HepG2 (cell line): ENCODE measurements around the gene CLEC5A. TPM values are rescaled to one million over a fixed set of nuclear protein-coding genes. Genes with fewer than 3 reads are reported as not detected.

Source experiments
- ATAC-seq: fragments of 200-7000 bp; cut with Tn5 transposase; 3 replicates; pipeline ENCODE4 v1.9.1; 2020; ENCODE audit warnings: mild to moderate bottlenecking, moderate library complexity
- BruUV-seq: library from RNA; stranded (reverse); fragments of 400-500 nt; replicated peaks from 2 replicates; lab custom pipeline; 2021; lab: Mats Ljungman, UMichigan
- CTCF ChIA-PET: fragments of 300-600 bp; formaldehyde crosslinking; extraction: SDS; loops from one replicate; lab custom pipeline; 2021; ENCODE audit warnings: low total read pairs, inconsistent platforms, low intra/inter-chr PET ratio; lab: Yijun Ruan, JAX
- POLR2A ChIA-PET: fragments of 350-600 bp; sonication (Branson Sonifier 250); formaldehyde crosslinking; loops from one replicate; lab custom pipeline; 2020; ENCODE audit warnings: antibody characterized with exemption, inconsistent platforms; lab: Yijun Ruan, JAX
- DNase-seq: peaks from one replicate; pipeline ENCODE4 v3.0.0-alpha.2; 2015; ENCODE audit warnings: low spot score
- FAIRE-seq: peaks from 3 replicates; lab custom pipeline; 2011; peaks lifted over from hg19 to GRCh38; lab: Jason Lieb, UNC
- H2AFZ ChIP-seq: one replicate; pipeline ENCODE4 v1.6.1; 2011; ENCODE audit warnings: low read length, inconsistent platforms
- H3K27ac ChIP-seq: fragments of 300-600 bp; 3 replicates; pipeline ENCODE4 v1.8.0; 2011; ENCODE audit warnings: mixed run types, mild to moderate bottlenecking, mixed read lengths, low read length, inconsistent platforms; ENCODE audit not compliant: insufficient read depth; ENCODE audit errors: extremely low read length
- H3K27me3 ChIP-seq, 2 experiments: fragments of 200-600 bp in 1 of 2; 2 replicates in 1 of 2; 3 replicates in 1 of 2; pipeline versions ENCODE4 v1.6.0 to v1.8.0; 2011; ENCODE audit warnings: low read length in 2 of 2, mild to moderate bottlenecking in 2 of 2, moderate library complexity in 2 of 2, inconsistent platforms in 1 of 2; ENCODE audit not compliant: insufficient read depth in 2 of 2, control insufficient read depth in 1 of 2
- H3K36me3 ChIP-seq, 2 experiments: fragments of 200-600 bp in 1 of 2; replicated peaks in 1 of 2; 2 replicates in 1 of 2; 3 replicates in 1 of 2; pipeline versions ENCODE4 v1.5.1 to v1.8.0; 2011; ENCODE audit warnings: low read length in 2 of 2, inconsistent platforms in 1 of 2; ENCODE audit not compliant: insufficient read depth in 2 of 2, control insufficient read depth in 1 of 2
- H3K4me1 ChIP-seq: 2 replicates; pipeline ENCODE4 v1.5.1; 2012; ENCODE audit warnings: low read length, inconsistent platforms; ENCODE audit not compliant: insufficient read depth
- H3K4me2 ChIP-seq: 2 replicates; pipeline ENCODE4 v1.6.0; 2011; ENCODE audit warnings: low read depth, low read length, inconsistent platforms
- H3K4me3 ChIP-seq, 3 experiments: fragments of 200-600 bp in 1 of 3; sonication (generic), shearing (Covaris generic) in 1 of 3; replicated peaks in 1 of 3; 2 replicates each; pipeline ENCODE4 v1.5.1; 2011 to 2016; ENCODE audit warnings: low read length in 3 of 3, inconsistent platforms in 2 of 3, low read depth in 2 of 3, mild to moderate bottlenecking in 2 of 3, control low read depth in 1 of 3, mixed read lengths in 1 of 3; ENCODE audit not compliant: insufficient read depth in 1 of 3
- H3K79me2 ChIP-seq: one replicate; pipeline ENCODE4 v1.6.1; 2011; ENCODE audit warnings: low read length, inconsistent platforms; ENCODE audit not compliant: insufficient read depth
- H3K9ac ChIP-seq: 2 replicates; pipeline ENCODE4 v1.6.0; 2011; ENCODE audit warnings: mild to moderate bottlenecking, low read depth, low read length, inconsistent platforms; ENCODE audit not compliant: insufficient read depth
- H3K9me3 ChIP-seq: 2 replicates; pipeline ENCODE4 v1.5.1; 2012; ENCODE audit warnings: mild to moderate bottlenecking, low read length
- H4K20me1 ChIP-seq: 2 replicates; pipeline ENCODE4 v1.6.0; 2011; ENCODE audit warnings: inconsistent platforms, mild to moderate bottlenecking, low read length, moderate library complexity; ENCODE audit not compliant: insufficient read depth
- ATF7 ChIP-seq, 2 experiments: fragments of 450-650 bp in 1 of 2; sonication (generic) in 1 of 2; formaldehyde crosslinking in 1 of 2; IDR thresholded peaks; 2 replicates each; pipeline versions ENCODE4 v1.4.0 to v1.6.1; 2016 to 2020; ENCODE audit warnings: antibody characterized with exemption in 1 of 2, mild to moderate bottlenecking in 1 of 2, missing genetic modification reagents in 1 of 2
- KAT2B ChIP-seq: fragments of 150-350 bp; IDR thresholded peaks from 2 replicates; pipeline ENCODE4 v1.6.1; 2014; ENCODE audit warnings: low read depth, low read length, borderline replicate concordance
- NFE2 ChIP-seq: sonication (generic); formaldehyde crosslinking; IDR thresholded peaks from 2 replicates; pipeline ENCODE4 v1.4.0; 2020; ENCODE audit warnings: missing genetic modification reagents
- PHF8 ChIP-seq: sonication (generic); formaldehyde crosslinking; IDR thresholded peaks from 2 replicates; pipeline ENCODE4 v1.5.0; 2020; ENCODE audit warnings: missing genetic modification reagents
- RORA ChIP-seq: sonication (generic); formaldehyde crosslinking; IDR thresholded peaks from 2 replicates; pipeline ENCODE4 v1.5.0; 2020; ENCODE audit warnings: mild to moderate bottlenecking, missing genetic modification reagents, moderate library complexity
- ZNF343 ChIP-seq: sonication (generic); formaldehyde crosslinking; IDR thresholded peaks from 2 replicates; pipeline ENCODE4 v1.4.0; 2020; ENCODE audit warnings: mild to moderate bottlenecking, missing genetic modification reagents
- ZNF652 ChIP-seq: IDR thresholded peaks from 2 replicates; pipeline ENCODE4 v1.6.1; 2016; ENCODE audit warnings: low read depth, borderline replicate concordance
- WGBS: methylation state at CpG from one replicate; pipeline ENCODE4 v1.1.6; 2017; ENCODE audit warnings: low lambda C conversion rate; 5-methylcytosine and 5-hydroxymethylcytosine counted together
- in situ Hi-C: cut with HindIII; loops from 2 replicates; pipeline ENCODE4 v1.10.0; 2017; ENCODE audit warnings: low pct_unique_long_range_greater_than_20kb; ENCODE audit not compliant: extremely low pct_ligation_motif_present
- intact Hi-C: fragments of 100-400 bp; cut with micrococcal nuclease; formaldehyde crosslinking; loops from one replicate; pipeline ENCODE4 v1.10.0; 2022; ENCODE audit not compliant: unreplicated experiment
- polyA plus RNA-seq, 8 experiments: library from polyadenylated mRNA; depleted of rRNA in 3 of 8; stranded (reverse) in 7 of 8; unstranded in 1 of 8; fragments of >200 nt; fragmentation: Illumina TruSeq in 4 of 8; extraction: Trizol in 4 of 8; gene quantifications; 2 replicates each; pipeline versions ENCODE4 v1.2.1 to v1.2.3, GENCODE V29; 2011 to 2016; ENCODE audit warnings: low read depth in 4 of 8, missing spikeins in 1 of 8, mixed read lengths in 1 of 8; ENCODE audit not compliant: insufficient read depth in 1 of 8
- total RNA-seq, 5 experiments: library from RNA; depleted of rRNA; stranded (reverse); fragments of >200 nt; fragmentation: Illumina TruSeq; extraction: Trizol; gene quantifications; 2 replicates each; pipeline ENCODE4 v1.2.3, GENCODE V29; 2016; ENCODE audit warnings: low read depth in 1 of 5
- TF ChIP-seq, protein P1 (sequence below): sonication (generic); formaldehyde crosslinking; IDR thresholded peaks from 2 replicates; pipeline ENCODE4 v1.5.0; 2020; ENCODE audit warnings: missing genetic modification reagents
- TF ChIP-seq, protein P2 (sequence below): sonication (generic); formaldehyde crosslinking; IDR thresholded peaks from 2 replicates; pipeline ENCODE4 v1.5.0; 2020; ENCODE audit warnings: missing genetic modification reagents

CLEC5A gene
- total and polyA plus RNA-seq, 2 of the 13 experiments (the other 11 are each of a cell fraction or from before 2014, with no cell fraction given), result not detected

DNA sequence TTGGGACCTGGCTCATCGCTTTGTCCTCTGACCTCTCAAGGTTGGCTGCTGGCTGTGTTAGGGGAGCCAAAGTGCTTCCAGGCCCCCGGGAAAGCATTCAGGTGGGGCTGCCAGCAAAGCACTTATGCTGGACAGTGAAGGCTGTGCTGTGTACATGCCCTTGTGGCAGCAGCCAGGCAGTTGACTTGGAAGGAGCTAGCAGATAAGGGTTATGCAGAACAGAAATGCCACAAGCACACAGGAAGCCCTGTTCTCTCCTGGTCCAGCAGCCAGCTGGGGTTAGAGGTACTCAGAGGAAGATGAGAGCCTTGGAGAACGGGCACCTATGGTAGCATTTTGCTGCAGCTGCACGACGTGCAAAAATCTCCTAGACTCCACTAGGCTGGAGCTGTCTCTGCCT, 65.8 kb downstream of the CLEC5A start:
- POLR2A ChIA-PET, result no interaction called here
- Histone ChIP-seq H4K20me1 (no peaks in the 10 kb centered on the region), H3K4me1 (no peaks in the 10 kb centered on the region), H3K36me3 (no peaks in the 10 kb centered on the region), H3K27ac (no peak overlapping the region), H3K9me3 (no peaks in the 10 kb centered on the region), H3K9ac (no peak overlapping the region), H3K4me2 (no peak overlapping the region), H3K27me3 (no peaks in the 10 kb centered on the region), H3K4me3 (no peak overlapping the region), H3K79me2 (no peaks in the 10 kb centered on the region), H2AFZ (no peak overlapping the region)
- ATAC-seq (no peak), DNase-seq (no peak), FAIRE-seq (no peak)
- CTCF ChIA-PET, result no interaction called here
- no peak for TF ChIP-seq ZNF652 (CRISPR knock-in tag)
- TF ChIP-seq, protein P1, sequence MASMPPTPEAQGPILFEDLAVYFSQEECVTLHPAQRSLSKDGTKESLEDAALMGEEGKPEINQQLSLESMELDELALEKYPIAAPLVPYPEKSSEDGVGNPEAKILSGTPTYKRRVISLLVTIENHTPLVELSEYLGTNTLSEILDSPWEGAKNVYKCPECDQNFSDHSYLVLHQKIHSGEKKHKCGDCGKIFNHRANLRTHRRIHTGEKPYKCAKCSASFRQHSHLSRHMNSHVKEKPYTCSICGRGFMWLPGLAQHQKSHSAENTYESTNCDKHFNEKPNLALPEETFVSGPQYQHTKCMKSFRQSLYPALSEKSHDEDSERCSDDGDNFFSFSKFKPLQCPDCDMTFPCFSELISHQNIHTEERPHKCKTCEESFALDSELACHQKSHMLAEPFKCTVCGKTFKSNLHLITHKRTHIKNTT (CRISPR knock-in tag), result no peak
- TF ChIP-seq, protein P2, sequence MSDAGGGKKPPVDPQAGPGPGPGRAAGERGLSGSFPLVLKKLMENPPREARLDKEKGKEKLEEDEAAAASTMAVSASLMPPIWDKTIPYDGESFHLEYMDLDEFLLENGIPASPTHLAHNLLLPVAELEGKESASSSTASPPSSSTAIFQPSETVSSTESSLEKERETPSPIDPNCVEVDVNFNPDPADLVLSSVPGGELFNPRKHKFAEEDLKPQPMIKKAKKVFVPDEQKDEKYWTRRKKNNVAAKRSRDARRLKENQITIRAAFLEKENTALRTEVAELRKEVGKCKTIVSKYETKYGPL (CRISPR knock-in tag), result no peak
- TF ChIP-seq ATF7 (IDR thresholded peaks at IDR 0.05), result no peak
- TF ChIP-seq ATF7 (CRISPR knock-in tag; IDR thresholded peaks at IDR 0.05), result no peak
- TF ChIP-seq PHF8 (CRISPR knock-in tag), result no peak
- TF ChIP-seq KAT2B, result no peak
- TF ChIP-seq ZNF343, result no peak
- TF ChIP-seq NFE2 (CRISPR knock-in tag), result no peak
- TF ChIP-seq RORA (CRISPR knock-in tag), result no peak
- WGBS, result 8% methylated on average over 4 of the region's 5 CpGs
- no TSS peak for BruUV-seq
- intact Hi-C loops, result no loop called here
- in situ Hi-C loops, result no loop called here
